Measurements from ENCODE around the gene SELENBP1.
"Not testable (repeated sequence)": the region's sequence is repeated elsewhere in the genome, so short reads cannot be mapped to it uniquely, and the experiment has no call there.

Gene SELENBP1

DNA sequence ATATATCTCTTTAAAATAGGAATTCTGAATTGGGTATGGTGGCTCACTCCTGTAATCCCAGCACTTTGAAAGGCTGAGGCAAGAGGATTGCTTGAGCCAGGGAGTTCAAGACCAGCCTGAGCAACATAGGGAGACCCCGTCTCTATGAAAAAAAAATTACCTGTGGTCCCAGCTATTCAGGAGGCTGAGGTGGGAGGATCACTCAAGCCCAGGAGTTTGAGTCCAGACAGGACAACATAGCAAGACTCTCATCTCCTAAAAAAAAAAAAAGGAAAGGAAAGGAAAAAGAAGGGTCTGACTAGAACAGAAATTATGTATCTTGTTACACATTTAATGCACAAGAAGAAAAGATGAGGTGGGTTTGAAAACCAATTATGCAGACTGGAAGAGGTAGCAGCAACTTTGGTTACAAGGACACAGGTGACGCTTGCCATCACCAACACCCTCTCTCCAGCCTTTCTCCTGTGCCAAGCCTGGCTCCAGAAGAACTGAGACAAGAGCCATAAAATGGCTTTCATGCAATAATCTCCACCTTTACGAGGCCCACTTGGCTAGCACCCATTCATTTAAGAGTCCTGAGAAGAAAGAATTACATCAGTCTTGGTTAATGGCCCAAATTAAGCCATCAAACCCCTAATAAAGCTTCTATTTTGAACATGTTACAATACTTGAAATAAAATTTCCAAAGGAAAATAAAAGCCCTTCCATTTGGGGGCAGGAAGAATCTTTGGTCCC, 4.8 kb upstream of the SELENBP1 start:
- no peak for DNase-seq

DNA sequence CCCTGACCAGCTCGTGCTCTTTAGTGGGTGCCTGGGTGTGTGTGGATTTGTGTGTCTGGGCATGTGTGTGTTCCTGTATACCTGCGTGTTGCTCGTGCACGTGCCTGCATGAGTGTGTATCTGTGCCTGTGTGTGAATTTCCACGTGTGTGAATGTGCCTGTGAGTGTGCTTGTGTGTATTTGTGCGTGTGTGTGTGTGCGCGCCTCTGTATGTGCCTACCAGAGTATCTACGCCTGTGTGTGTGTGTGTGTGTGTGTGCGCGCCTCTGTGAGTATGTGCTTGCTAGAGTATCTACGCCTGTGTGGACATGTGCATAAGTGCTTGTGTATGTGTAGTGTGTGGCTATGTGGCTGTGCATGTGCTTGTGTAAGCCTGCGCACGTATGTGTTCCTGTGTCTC, 691 bp upstream of the SELENBP1 start:
- no peak for DNase-seq

DNA sequence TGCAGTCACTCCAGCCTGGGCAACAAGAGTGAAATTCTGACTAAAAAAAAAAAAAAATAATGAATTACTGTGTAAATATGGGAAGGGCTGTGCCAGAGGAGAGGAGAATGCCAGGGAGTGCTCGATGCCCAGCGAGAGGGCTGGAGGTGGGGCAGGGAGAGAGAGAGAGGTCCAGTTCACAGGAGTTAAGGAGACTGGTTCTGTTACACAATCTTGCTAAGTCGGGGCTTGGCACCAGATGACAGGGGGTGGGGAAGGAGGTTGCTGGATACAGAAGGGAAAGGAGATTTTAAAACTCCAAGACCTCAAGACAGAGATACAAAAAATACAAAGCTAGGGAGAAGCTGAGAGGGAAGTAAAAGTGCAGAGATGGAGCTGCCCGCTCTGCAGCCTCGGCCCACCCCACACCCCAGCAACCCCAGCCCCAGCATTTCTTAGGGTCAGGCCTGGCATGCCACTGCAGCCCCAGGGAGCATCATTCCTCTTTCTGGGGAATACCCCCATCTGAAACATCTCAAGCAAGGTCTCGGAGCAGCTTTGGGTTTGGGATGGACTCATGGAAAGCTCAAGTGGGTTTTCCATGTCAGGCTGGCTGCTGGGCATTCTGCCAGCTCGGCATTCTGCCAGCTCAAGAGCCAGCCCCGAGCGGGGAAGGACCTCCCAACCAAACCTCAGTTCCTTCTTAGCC, 991 bp downstream of the SELENBP1 start:
- DNase-seq: peak; percentile 95 to 96

DNA sequence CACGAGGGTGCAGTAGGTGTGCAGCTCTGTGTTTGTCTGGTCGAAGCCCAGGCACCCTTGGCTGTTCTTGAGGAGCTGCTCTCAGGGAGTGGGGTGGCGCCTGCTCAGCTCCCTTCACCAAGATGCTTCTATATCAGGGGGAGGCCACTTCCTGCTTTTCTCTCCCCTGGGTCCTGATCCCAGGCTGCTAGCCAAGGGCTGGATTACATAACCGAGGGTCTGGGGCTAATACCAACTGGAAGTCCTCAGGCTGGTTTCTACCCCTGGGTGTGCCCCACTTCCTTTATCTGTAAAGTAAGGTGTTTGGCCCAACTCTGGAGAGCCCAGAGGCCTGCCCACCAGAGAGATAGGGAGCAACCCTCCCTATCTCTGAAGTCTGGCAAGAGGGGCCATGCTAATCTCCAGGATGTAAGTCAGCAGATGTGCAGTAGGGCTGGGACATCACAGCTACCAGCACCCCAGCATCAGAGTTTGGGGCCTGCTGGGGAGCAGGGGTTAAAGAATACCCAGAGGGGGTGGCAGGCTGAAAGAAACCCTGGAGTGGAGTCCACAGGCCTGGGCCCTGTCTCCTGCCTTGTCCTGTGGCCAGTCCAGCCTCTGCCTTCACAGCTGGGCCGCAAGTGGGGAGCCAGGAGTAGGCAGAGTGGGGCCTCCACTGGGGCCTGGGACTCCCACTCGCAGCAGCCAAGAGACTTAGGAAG, 2.1 kb downstream of the SELENBP1 start:
- no peak for DNase-seq

DNA sequence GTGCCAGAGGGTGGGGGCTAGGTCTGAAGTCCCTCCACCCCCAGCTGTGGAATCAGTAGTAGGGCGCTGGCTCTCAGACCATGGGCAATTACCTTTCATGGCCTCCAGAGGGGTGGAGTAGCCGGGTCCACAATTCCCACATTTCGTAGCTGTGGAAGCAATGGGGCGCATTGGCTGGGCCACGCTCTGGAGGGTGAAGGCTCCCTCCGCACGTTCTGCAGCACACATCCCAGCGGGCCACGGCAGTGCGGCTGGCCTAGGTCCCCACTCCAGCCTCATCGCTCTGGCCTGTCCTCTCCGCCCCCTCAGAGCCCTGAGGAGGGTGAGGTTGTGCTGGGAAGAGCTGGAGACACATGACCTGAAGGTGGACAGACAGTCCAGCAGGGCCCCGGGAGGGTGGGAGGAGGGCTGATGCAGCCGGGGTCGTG, 2.9 kb downstream of the SELENBP1 start:
- no peak for DNase-seq

DNA sequence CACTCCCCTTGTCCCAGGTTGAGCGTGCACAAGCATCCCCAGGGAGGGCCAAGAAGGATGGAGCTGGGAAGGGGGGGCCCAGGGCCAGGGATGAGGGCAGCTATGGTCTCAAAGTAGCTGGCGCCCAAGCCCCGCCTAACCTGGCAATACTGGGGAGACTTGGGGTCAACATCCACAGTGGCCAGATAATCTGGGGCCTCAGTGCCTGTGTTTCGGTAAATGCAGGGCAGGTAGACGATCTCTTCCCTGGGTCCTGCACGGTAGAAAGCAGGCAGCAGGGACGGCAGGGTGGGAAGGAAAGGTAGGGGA, 3.2 kb downstream of the SELENBP1 start:
- DNase-seq: no peak

DNA sequence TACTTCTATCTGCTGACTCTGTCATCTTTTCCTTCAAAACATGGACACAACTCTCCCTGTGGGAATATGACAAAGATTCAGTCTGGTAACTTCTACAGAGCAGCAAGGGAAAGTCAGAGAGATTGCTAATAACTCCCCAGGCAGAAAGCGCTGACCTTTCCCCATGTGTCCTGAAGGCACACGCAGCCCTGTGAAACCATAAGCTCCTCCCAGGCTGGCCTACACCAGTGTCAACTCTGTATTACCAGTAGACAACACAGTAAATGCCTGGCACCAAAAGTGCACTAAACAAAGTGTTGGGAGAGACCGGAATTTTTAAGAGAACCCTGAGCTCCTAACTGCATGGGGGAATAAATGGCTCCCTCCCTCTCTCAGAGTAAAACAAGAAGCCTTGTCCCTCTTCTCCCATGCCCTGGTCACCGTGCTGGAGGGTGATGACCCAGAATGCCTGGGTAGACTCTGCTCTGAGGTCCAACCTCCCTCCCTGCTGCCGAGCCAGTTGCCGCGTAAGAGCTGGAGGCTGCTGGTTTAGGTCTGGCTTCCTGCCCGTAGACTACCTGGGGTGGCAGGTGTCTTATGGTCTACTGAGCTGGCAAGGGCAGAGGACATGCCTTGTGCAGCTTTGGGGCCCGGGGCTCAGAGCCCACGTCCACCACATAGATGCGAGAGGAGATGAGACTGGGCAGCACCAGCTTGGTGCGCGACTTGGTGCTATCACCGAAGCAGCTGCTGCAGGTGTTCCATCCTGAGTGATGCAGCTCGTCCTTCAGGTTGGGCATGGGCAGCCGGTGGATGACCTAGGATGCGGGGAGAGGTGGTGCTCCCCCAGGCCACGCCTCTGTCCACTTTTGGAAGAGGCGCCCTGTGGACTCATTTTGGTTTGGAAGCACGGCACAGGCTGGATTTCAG, 3.9 kb downstream of the SELENBP1 start:
- no peak for DNase-seq

DNA sequence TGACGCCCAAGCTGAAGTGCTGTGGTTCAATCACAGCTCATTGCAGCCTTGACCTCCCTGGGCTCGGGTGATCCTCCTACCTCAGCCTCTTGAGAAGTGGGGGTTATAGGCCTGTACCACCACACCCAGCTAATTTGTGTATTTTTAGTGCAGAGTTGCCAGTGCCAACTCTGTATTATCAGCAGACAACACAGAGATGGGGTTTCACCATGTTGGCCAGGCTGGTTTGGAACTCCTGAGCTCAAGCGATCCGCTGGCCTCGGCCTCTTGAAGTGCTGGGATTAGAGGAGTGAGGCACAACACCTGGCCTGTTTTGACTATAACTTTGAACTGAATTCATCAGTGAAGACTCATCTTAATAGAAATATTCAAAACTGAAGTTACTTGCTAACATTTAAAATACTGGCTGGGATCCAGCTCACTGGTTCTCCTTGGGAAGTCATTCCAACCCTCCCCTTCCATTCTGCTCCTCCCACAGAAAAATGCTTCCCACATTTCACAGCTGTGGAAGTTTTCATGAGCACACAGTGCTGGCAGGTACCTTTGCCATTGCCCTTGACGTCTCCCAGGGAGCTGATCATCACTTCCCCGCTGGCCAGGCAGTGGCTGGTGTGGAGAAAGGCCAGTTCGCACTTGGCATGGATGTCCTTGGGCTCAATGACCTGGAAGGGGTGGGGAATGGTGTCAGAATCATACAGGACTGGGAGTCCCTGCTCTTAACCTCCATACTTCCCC, 4.7 kb downstream of the SELENBP1 start:
- DNase-seq: no peak

DNA sequence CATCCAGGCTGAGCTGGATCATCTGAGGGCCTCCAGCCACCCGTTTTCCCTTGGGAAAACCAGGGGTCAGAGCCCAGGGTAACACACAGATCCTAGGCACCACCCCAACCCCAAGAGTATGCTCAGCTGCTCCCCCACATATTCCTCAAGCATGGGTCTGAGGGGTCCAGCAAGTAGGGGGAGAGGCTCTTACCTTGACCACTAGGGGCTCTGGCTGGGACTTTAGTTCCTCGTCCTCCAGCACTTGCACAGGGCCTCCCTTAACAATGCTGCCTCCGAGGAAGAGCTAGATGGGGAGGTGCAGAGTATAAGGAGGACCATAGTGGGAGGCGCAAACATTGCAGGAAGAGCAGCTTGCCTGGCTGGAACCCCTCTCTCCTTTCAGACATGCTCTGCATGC, 7.5 kb downstream of the SELENBP1 start:
- DNase-seq: no peak

DNA sequence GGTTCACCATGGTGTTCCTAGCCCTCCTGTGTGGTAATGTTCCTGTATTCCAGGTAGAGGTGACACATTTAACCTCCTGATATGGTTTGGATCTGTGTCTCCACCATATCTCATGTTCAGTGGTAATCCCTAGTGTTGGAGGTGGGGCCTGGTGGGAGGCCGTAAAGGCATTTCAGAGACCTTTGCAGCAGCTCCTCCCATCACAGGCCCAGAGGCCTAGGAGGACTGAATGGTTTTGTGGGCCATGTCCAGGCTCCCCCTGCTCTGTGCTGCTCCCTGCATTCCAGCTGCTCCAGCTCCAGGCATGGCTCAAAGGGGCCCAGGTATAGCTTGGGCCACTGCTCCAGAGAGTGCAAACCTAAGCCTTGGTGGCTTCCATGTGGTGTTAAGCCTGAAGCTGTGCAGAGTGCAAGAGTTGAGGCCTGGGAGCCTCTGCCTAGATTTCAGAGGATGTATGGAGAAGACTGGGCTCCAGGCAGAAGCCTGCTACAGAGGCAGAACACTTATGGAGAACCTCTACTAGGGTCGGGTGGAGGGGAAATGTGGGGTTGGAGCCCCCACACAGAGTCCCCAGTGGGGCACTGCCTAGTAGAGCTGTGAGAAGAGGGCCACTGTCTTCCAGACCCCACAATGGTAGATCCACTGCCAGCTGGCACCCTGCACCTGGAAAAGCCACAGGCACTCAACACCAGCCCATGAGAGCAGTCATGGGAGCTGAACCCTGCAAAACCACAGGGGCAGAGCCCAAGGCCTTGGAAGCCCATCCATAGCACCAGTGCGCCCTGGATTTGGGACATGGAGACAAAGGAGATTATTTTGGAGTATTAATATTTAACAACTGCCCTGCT, 10.0 kb downstream of the SELENBP1 start:
- DNase-seq: no peak

DNA sequence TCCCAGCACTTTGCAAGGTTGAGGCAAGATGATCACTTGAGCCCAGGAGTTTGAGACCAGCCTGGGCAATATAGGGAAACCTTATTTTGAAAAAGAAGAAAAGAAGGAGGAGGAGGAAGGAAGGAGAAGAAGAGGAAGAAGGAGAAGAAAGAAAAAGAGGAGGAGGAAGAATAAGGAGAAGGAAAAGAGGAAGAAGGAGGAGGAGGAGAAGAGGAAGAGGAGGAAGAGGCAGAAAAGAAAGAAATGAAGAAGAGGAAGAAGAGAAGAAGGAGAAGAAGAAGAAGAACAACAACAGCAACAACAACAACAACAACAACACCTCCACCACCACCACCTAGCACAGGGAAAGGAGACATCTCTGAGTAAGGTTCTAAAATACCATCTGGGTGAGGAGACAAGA, 10.6 kb downstream of the SELENBP1 start:
- no peak for DNase-seq

DNA sequence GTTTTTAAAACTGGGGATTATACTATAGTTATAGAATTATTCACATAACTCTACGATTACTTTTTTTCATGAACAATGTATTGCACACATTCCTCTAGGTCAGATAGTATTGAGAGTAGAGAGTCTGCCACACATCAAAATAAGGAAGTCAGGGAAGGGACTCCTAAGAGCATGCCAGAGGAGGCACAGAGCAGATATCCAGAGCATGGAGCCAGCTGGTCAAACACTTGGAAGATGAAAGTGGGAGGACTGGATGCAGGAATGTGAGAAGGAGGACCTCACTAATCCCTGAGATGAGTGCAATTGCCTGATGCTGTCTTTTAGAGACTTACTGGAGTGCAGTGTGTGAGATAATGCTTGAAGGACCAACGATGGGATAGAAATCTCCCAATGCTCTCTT, 15.8 kb downstream of the SELENBP1 start:
- DNase-seq: no peak

DNA sequence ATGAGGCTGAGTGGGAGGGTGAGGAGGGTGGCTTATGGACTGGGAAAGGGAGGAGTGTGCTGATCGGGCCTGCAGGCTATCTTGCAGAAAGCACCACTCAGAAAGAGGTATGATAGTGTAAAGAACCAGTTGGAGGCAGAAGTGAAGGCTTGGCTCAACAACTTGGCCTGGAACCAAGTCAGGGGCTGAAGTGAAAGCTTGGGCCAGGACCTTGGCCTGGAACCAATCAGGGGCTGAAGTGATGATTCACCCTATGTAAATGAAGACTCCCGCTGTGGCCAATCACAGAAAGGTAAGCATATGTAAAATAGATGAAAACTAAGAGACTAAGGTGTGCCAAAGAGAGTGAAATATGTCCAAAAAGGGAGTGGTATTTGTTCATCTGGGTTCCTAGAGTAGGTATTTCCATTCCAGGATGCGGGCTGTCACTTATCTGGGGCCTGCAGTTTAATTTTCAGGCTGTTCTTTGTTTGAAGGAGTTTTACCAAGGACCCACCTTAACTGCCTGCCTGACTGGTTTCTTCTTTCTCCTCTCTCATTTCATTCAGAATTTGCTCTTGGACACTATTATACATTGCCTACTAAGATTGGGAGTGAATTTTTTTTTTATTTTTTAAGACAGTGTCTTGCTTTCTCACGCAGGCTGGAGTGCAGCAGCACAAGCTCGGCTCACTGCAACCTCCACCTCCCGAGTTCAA, 20.3 kb downstream of the SELENBP1 start:
- DNase-seq: no peak

DNA sequence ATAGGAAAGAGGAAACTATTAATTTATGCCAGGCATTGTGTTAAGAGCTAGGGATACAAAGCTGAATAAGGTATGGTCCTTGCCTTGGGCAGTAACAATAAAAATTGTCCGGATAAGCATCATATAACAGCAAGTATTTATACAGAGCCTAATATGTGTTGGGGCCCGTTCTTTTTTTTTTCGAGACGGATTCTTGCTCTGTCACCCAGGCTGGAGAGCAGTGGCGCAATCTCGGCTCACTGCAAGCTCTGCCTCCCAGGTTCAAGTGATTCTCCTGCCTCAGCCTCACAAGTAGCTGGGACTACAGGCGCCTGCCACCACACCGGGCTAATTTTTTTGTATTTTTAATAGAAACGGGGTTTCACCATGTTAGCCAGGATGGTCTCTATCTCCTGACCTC, 22.2 kb downstream of the SELENBP1 start:
- not testable (repeated sequence) for DNase-seq

DNA sequence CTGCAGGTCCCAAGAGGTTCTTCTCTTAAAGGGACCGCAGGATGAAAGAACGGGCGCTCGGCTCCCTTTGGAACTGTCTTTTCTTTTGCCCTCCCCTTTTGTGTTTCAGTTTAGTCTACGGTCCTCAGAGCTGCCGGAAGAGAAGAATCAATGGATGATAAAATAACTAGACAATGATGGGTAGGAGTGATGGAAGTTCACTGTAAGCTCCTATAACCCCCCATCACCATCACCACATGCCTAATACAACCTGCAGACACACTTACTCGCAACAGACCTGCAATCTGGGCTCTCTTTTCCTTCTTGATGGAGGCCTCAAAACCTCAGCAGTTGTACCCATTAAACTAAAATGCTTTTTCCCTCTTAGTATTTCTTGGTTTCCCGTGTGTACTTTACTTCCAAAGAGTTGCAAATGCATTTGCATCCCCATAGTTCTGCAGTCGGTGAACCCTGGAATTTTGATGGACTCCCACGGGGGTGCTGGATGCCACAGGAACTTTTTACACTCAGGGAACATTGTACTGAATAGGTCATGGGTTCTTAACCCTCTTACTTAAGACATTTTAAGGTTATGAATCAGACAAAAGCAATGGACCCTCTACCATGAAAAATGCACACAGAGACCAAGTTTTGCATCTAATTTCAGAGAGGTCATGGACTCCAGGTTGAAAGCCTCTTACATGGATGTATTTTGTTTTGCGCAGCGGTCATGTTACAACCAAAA, 24.8 kb downstream of the SELENBP1 start:
- no peak for DNase-seq

DNA sequence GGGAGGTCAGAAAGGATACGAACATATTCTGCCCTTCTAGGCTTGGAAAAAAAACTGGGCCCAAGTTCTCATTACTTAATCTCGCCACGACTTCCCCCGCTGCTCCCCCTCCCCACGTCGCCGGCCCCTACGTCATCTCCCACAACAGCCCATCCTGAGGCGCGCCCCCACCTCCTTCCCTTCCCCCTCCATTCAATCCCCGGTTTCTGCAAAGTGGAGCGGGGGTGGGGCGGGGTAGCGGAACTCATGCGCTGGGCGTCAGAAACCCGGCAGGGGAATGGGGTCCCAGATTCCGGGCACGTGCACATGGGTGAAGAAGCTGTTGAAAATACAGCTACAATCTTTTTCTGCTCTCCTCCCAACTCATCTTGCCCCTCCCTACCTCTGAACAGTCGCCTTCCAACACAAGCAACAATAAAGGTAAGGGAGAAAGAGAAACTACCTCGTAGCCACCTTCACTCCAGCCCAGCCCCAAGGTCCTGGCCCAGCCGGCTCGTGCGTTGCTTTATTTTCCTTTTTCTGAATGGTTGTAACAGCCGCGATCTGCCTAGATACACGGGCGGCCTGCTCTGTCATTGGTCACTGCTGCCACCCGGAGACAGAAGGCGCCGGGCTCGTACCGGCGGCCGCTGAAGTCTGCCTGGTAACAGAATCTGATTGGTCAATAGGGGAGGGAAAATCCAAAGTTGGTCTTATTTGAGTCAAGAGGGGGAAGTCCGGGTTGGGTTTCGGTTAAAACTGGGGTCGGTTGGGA, 25.6 kb downstream of the SELENBP1 start, which contains the start of gene RFX5:
Gene RFX5, minus strand, starts transcription at position 484 of the 754 bp plus-strand sequence. CDS start 932 bp downstream, outside the sequence.
- peak; percentile 95 to 99 for DNase-seq

DNA sequence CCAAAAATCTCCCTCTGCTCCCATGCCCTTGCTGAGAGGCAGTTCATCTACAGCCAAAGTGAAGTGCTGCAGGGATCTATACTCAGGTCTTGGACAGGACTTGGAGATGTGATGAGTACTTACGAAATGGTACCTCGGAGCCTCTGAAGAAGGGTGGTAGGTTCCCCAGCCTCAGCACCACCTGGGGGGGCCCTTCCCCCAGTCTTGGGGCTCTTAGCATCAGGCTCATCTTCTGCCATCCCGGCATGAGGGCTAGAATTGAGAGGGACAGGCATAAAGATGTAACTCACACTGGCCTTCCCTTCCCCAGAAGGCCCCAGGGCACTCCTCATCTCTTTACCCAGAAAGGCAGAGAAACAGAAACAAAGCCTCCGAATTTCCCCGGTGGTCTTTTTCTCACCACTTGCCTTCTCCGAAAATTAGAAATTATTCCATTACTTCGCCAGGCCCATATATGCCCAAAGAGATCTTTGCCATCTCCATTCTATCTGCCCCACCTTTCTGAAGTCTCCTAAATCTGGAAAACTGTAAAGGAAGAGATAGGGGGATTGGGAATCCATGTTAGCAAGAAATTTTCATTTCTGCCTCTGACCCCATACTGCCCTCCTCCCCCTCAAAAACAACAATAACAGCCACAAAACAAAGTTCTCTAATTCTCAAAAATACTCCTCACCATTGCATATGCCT, 26.3 kb downstream of the SELENBP1 start:
- no peak for DNase-seq

DNA sequence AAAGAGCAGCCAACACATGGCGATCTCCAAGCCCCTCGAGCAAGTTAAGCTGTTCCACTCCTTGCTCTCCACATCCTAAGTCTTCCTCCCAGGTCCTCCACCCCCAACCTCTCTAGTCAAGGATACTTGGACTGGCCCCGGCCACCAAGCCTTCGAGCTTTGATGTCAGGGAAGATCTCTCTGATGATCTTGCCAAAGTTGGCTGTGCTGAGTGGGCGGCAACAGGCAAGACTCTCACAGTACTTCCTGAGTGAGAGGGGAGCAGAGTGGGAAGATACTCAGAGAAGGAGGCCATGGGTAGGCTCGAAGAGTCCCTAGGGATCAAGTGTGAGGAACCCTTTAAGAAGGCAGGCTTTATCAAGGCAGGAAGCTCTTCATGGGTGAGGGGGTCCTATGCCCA, 28.2 kb downstream of the SELENBP1 start:
- DNase-seq: no peak

DNA sequence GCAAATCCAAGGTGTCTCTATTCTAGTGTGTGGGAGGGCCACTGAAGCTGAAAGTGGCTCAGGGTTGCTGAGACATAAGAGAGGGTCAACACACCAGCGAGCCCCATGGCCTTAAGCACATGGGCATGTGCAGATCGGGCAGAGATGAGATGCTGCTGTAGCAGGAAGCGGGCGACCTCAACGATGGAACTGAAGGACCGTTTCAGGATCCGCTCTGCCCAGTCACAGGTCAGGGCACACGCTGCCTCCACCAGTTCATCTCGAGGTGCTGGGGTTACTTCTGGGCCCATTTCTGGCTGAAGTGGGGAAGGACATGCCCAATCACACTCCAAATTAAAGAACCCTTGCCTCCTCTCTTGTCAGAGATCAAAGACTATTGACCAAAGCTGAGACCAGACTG, 28.9 kb downstream of the SELENBP1 start:
- no peak for DNase-seq

All from NCI-H187 (cell line).